Ramos (cell line): ENCODE results near the gene LRRC46.

ENCODE experiments used
- in situ Hi-C: fragments of 300-500 bp; cut with MboI; formaldehyde crosslinking; loops from one replicate; pipeline ENCODE4 v1.14.3; 2022; ENCODE audit warnings: low sequenced_read_pairs; ENCODE audit not compliant: unreplicated experiment

LRRC46 gene

GRCh38 chr17:47848198-47848513, 16.7 kb downstream of the LRRC46 start:
- in situ Hi-C loops = no loop called here

DNA sequence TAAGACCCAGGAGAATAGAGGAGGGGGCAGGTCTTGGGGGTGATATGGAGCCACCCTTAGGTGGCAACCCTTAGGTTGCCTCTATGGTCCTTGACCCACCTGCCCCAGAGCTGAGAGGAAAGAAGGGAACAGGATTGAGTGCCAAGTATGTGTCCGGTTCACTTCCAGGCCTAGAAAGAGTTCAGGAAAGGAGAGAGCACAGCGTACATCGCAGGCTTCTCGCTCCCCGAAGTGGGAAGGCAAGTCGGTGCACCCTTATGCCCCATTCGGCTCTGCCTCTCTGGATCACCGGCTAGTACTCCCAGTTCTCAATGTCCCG, 18.9 kb downstream of the LRRC46 start:
- in situ Hi-C loops = no loop called here

DNA sequence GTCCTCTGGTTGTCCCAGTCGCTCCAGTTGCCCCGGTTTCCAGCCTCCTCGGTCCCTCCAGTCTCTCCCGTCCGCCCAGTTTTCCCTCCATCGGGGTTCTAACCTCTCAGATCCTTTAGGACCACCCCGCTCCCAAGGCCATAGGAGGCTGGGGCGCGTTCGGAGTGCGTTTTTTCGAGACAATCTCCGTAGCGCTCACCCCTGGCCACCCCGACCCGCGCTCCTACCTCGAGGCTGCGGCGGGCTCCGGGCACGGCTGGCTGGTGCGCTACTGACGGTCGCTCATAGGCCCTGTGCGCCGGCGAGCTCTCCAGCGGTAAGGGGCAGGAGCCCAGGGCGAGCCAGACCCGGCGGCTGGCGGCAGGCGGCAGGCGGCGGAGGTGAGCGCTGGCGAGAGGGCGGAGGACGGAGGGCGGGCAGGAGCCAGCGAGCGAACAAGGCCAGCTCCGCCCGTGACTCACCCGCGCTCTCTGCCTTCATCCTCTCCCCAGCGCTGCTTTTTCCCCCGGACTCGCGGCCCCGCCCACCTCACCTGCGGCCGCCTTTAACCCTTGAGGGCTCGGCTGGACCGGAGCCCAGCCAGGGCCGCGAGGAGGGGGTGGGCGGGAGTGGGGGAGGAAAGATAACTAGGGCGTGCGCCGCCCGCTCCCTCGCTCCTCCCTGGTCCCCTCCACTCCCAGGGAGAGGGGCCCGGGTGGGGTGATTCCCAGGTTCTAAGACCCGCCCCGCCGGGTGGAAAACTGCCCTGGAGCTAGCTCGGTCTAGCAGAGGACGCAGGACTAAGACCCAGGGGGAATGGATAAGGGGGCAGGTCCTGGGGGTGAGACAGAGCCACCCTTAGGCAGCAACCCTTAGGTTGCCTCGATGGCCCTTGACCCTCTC, 19.5 kb downstream of the LRRC46 start, which contains the start of gene SP6:
Gene SP6 (minus strand): TSS at position 472 of the 882 bp plus-strand sequence. CDS start 2,734 bp downstream, outside the sequence.
- in situ Hi-C loops = no loop called here

DNA sequence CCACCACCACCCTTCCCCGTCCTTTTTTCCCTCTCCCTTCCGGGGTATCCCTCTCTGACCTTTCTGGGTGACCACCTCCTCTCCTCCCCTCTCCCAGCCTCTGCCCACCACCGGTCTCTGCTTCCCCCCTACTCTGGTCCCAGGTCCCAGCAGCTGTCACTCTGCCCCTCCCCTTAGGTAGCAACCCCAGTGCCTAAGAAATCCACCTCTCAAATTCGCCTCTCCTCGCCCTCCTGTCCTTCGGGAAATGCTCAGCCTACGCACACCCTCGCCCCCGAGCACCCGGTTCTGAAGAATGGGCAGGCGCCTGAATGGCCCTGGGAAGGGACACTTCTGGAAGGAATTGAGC, 20.3 kb downstream of the LRRC46 start:
- in situ Hi-C loops = no loop called here

DNA sequence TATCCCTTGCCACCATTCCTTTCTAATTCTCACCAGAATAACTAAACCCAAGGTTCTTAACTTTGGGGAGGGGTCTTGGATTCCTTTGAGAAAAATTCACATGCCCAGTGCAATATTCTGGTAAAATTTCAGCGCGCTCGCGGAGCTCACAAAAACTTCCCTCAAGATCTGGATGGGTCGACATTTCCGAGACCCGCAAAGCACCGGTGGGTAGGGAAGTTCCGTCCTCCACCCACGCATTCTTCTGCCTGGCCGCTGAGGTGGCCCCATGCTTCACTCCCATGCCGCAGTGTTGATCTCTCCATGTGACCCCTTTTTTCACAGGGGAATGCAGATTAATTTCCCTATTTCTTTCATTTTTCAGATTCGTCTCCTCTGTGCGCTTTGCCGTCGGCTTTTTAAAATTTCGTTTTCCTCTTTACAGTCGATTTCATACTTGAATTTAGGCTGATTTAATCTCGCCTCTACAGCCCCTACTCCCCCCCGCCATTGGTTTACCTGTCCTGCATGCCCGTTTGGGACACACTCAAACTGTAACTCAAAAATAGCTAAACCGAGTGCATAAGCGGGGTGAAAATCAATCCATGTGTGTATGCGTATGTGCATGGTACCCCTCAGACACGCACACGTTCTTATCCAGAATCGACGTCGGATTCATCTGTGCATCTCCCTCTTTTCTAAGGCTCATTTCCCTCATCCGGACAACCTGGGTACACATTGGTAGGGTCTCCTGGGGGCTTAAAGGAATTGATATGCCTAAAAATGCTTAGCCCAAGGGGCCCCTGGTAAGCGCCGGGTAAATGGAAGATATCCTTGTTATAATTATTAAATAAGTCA, 20.9 kb downstream of the LRRC46 start:
- in situ Hi-C loops = no loop called here

GRCh38 chr17:47853616-47854015, 22.1 kb downstream of the LRRC46 start:
- in situ Hi-C loops = no loop called here

DNA sequence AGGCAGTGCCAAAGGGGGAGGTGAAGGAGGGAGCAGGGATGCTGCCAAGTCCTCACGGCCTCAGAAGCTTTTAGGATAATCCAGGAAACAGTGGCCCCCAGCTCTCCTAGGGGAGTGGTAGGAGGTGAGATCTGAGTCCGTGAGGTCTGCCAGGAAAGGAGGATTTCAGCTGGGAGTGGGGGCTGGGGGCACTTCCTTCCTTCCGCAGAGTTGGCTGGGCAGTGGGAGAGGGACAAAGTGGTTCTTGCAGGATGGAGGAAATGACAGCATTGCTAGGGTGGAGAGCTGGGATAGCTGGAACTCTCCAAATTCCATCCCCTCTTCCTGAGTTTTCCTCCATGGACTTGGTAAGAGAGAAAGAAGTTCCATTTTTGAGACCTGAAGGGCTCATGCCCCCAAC, 24.3 kb downstream of the LRRC46 start:
- in situ Hi-C loops = no loop called here

GRCh38 chr17:47856830-47857229, 25.4 kb downstream of the LRRC46 start:
- in situ Hi-C loops = no loop called here

DNA sequence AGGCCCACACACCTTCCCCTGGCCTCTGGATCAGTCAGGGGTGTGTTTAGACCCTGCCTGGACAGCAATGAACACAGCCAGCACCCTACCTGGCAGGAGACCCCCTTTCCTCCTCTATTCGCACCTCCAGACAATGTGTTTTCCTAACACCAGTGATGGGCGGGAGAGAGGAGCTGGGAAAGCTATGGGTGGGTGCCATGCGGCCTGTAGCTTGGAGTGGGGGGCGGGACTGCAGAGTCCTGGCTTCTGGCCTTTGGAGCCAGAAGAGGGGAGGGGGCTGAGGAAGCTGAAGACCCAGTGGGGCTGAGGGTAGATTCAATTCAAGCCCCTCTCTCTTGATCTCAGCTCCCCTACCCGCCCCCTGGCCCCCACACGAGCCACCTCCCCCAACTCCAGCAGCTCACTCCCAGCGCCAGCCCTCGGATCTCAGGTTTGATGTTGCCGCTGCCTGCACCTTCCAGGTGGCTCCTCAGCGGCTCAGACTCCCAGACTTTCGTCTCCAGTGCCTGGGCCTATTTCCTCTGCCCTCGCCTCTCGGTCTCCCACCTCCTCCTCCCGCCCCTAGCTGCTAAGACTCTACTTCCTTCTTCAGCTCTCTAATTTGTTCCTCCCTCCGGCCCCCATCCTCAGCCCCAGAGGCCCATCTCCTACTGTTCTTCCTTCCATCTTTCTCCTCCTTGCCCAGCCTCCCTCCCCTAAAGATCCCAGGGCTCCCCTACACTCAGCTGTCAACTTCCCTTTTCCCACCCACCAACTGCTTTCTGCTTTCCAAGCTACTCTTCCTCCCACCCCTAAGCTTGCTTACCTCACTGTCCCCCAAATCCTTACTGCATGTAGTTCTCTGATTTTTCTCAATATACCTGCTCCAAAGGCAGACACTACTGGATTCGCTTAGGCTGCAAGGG, 26.3 kb downstream of the LRRC46 start:
- in situ Hi-C loops = no loop called here

DNA sequence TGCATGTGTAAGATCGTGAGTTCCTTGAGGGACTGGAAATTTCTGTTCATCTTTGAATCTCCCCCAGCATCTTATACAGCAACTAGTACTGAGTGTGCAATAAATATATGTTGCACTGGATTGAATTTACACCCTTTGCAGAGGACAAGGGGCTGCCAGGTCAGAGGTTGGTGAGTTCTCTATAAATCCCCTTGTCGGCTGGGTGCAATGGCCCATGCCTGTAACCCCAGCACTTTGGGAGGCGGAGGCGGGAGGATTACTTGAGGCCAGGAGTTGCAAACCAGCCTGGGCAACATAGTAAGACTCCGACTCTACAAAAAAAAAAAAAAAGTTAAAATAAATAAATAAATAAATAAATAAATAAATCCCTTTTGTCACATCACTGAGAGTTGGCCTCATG, 28.9 kb downstream of the LRRC46 start:
- in situ Hi-C loops = no loop called here

- in situ Hi-C loops = no loop called here
Measured at GRCh38 chr17:47862621-47863440, 31.4 kb downstream of the LRRC46 start.

DNA sequence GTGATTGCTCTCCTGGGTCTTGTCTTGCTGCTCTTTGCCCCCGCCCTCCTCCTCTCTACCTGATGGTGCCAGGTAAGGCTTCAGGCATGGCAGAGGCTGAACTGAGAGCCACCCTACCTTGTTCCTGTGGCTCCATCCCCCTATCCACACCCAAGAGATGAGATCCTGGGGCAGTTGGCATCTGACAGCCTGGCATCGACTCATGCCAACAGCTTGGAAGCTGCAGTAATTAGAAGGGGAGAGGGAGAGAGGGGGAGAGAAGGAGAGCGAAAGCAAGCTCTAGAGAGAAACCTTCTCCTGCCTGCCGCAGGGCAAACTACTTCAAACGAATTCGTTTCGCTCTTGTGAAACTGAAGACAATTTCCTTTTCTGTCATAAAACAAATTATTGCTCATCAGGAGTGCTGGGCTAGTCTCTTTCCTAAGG, 33.3 kb downstream of the LRRC46 start:
- in situ Hi-C loops = no loop called here

- in situ Hi-C loops = no loop called here
Measured at GRCh38 chr17:47866941-47867340, 35.5 kb downstream of the LRRC46 start.

- in situ Hi-C loops = no loop called here
Measured at GRCh38 chr17:47867813-47868533, 36.5 kb downstream of the LRRC46 start.

- in situ Hi-C loops = no loop called here
Measured at GRCh38 chr17:47869114-47869513, 37.6 kb downstream of the LRRC46 start.

DNA sequence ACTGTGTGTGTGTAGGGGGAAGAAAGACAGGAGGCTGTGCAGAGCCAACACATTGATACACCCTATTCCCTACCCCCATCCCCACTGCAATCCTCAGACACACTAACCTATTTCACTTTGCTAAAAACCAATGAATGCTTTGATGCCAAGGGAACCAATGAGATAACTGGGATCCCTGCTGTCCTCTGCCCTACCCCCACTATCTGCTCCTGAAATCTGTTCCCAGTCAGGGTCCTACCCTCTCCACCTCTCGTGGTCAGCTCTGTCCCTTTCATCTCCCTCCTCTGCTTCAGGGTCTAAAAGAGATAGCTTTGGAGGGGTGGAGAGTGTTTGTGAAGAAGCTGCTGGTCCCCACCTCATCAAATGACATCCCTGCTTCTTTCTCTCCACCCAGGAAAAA, 38.6 kb downstream of the LRRC46 start:
- in situ Hi-C loops = no loop called here

DNA sequence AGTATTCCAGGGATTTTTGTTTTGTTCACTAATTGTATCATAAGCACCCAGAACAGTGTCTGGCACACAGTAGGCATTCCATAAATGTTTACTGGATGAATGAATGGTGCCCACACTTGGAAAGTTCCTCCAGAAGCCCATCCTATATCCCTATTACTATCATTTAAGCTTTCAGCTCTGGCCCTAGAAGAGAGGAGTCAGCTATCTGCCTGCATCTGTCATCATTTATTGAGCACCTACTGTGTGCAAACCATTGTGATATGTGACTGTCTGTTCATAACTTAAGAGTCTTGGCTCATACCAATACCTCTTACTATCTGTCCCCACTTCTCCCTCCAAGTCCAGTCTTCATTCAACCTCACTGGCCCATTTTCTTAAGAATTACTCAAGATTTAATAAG, 39.6 kb downstream of the LRRC46 start:
- in situ Hi-C loops = no loop called here

- in situ Hi-C loops = no loop called here
Measured at GRCh38 chr17:47872019-47872650, 40.7 kb downstream of the LRRC46 start.
